CD14-positive monocyte (primary cell): Measurements from ENCODE around the gene ABCC11. TPM values are rescaled to one million over a fixed set of nuclear protein-coding genes. Genes with fewer than 3 reads are reported as not detected.

ENCODE experiments used
- DNase-seq, 3 donors: peaks; one replicate each; pipeline ENCODE4 v3.0.0-alpha.2; 2011 to 2022
- H2AFZ ChIP-seq: 2 replicates; pipeline ENCODE4 v1.6.0; 2012; ENCODE audit warnings: mild to moderate bottlenecking, low read depth, low read length, inconsistent platforms; ENCODE audit not compliant: insufficient read depth, poor library complexity, severe bottlenecking
- H3K27ac ChIP-seq, 2 donors: 1 replicate in 1 of 2; 2 replicates in 1 of 2; pipeline ENCODE4 v1.5.1; 2012 to 2013; ENCODE audit warnings: low read length in 2 of 2, control low read depth in 1 of 2, inconsistent platforms in 1 of 2, low read depth in 1 of 2, mild to moderate bottlenecking in 1 of 2
- H3K27me3 ChIP-seq, 2 donors: one replicate each; pipeline versions ENCODE4 v1.6.0 to v1.6.1; 2011 to 2013; ENCODE audit warnings: low read length in 2 of 2; ENCODE audit not compliant: control insufficient read depth in 2 of 2, insufficient read depth in 2 of 2
- H3K36me3 ChIP-seq, 2 donors: replicated peaks in 1 of 2; 1 replicate in 1 of 2; 2 replicates in 1 of 2; pipeline versions ENCODE4 v1.5.1 to v1.6.1; 2012 to 2013; ENCODE audit warnings: low read length in 2 of 2, control low read depth in 1 of 2, inconsistent platforms in 1 of 2, mild to moderate bottlenecking in 1 of 2; ENCODE audit not compliant: insufficient read depth in 2 of 2, control insufficient read depth in 1 of 2
- H3K4me1 ChIP-seq, 2 donors: 1 replicate in 1 of 2; 2 replicates in 1 of 2; pipeline versions ENCODE4 v1.5.1 to v1.6.1; 2012 to 2013; ENCODE audit warnings: low read length in 2 of 2, control low read depth in 1 of 2, inconsistent platforms in 1 of 2, mild to moderate bottlenecking in 1 of 2, moderate library complexity in 1 of 2; ENCODE audit not compliant: insufficient read depth in 2 of 2, control insufficient read depth in 1 of 2
- H3K4me2 ChIP-seq: replicated peaks from 2 replicates; pipeline ENCODE3; 2012; ENCODE audit warnings: low read length, moderate library complexity, mild to moderate bottlenecking; ENCODE audit not compliant: poor library complexity, severe bottlenecking; ENCODE audit errors: extremely low read depth
- H3K4me3 ChIP-seq, 3 experiments: fragments of 200-600 bp in 1 of 3; sonication (generic) in 1 of 3; replicated peaks in 1 of 3; 1 replicate in 2 of 3; 2 replicates in 1 of 3; pipeline ENCODE4 v1.5.1; 2011 to 2013; ENCODE audit warnings: low read length in 3 of 3, mild to moderate bottlenecking in 3 of 3, control low read depth in 2 of 3, low read depth in 2 of 3, inconsistent platforms in 1 of 3, moderate library complexity in 1 of 3
- H3K79me2 ChIP-seq: 2 replicates; pipeline ENCODE4 v1.6.0; 2012; ENCODE audit warnings: mild to moderate bottlenecking, control low read depth, inconsistent platforms, low read length, moderate library complexity; ENCODE audit not compliant: insufficient read depth
- H3K9ac ChIP-seq: 2 replicates; pipeline ENCODE4 v1.6.0; 2017; ENCODE audit warnings: low read length, mild to moderate bottlenecking; ENCODE audit not compliant: insufficient read depth, poor library complexity, severe bottlenecking
- H3K9me3 ChIP-seq, 2 donors: replicated peaks in 1 of 2; 1 replicate in 1 of 2; 2 replicates in 1 of 2; pipeline versions ENCODE4 v1.5.1 to v1.6.1; 2012 to 2013; ENCODE audit warnings: low read length in 2 of 2, control low read depth in 1 of 2; ENCODE audit not compliant: control insufficient read depth in 1 of 2, insufficient read depth in 1 of 2
- H4K20me1 ChIP-seq: 2 replicates; pipeline ENCODE4 v1.6.0; 2012; ENCODE audit warnings: mild to moderate bottlenecking, low read length, control low read depth, moderate library complexity; ENCODE audit not compliant: insufficient read depth
- H3K27ac Mint-ChIP-seq, 7 donors: one replicate each; pipeline ENCODE4 v1.8.0; 2020; ENCODE audit warnings: mild to moderate bottlenecking in 7 of 7, mixed read lengths in 7 of 7, moderate library complexity in 6 of 7, inconsistent platforms in 2 of 7
- H3K27me3 Mint-ChIP-seq, 3 donors: one replicate each; pipeline ENCODE4 v1.8.0; 2021 to 2022; ENCODE audit warnings: low read depth in 3 of 3, mild to moderate bottlenecking in 3 of 3, mixed read lengths in 3 of 3, moderate library complexity in 3 of 3, inconsistent platforms in 1 of 3
- H3K36me3 Mint-ChIP-seq, 2 donors: one replicate each; pipeline ENCODE4 v1.8.0; 2020; ENCODE audit warnings: mixed read lengths in 2 of 2, inconsistent platforms in 1 of 2, mild to moderate bottlenecking in 1 of 2
- H3K4me1 Mint-ChIP-seq: one replicate; pipeline ENCODE4 v1.8.0; 2020; ENCODE audit warnings: mild to moderate bottlenecking, mixed read lengths
- H3K4me3 Mint-ChIP-seq, 2 donors: one replicate each; pipeline ENCODE4 v1.8.0; 2020; ENCODE audit warnings: mild to moderate bottlenecking in 2 of 2, mixed read lengths in 2 of 2, moderate library complexity in 1 of 2
- H3K9me3 Mint-ChIP-seq, 7 donors: one replicate each; pipeline ENCODE4 v1.8.0; 2020 to 2022; ENCODE audit warnings: mixed read lengths in 7 of 7, mild to moderate bottlenecking in 6 of 7, moderate library complexity in 6 of 7, inconsistent platforms in 2 of 7
- CTCF ChIP-seq: fragments of 200-600 bp; IDR thresholded peaks from one replicate; pipeline ENCODE4 v1.8.0; 2022; ENCODE audit warnings: antibody characterized with exemption, mild to moderate bottlenecking
- WGBS: methylation state at CpG from one replicate; pipeline ENCODE4 v1.1.5; 2013; ENCODE audit warnings: missing lambda C conversion rate; ENCODE audit not compliant: insufficient coverage; 5-methylcytosine and 5-hydroxymethylcytosine counted together
- intact Hi-C, 2 donors: fragments of 100-400 bp; cut with micrococcal nuclease; formaldehyde crosslinking; loops; one replicate each; pipeline versions ENCODE4 v1.15.0 to v1.15.1; 2023
- polyA plus RNA-seq, 3 donors: library from polyadenylated mRNA; depleted of rRNA in 1 of 3; unstranded in 2 of 3; stranded (reverse) in 1 of 3; fragments of 300-500 nt in 2 of 3; fragments of >200 nt in 1 of 3; fragmentation: Illumina TruSeq in 2 of 3; gene quantifications; 1 replicate in 2 of 3; 2 replicates in 1 of 3; pipeline ENCODE4 v1.2.3, GENCODE V29; 2012 to 2021

ABCC11 gene
- polyA plus RNA-seq, 3 donors = 0.03 TPM; not detected in 2

GRCh38 chr16:48212033-48212432, 35.3 kb downstream of the ABCC11 start:
- no peak overlapping the region for H3K4me2 ChIP-seq
- no peak overlapping the region for H3K27ac ChIP-seq
- no peak overlapping the region for H3K4me3 Mint-ChIP-seq
- no peak overlapping the region for H3K27ac Mint-ChIP-seq
- H3K27me3 ChIP-seq = no peaks in the 10 kb centered on the region
- no peaks in the 10 kb centered on the region for H4K20me1 ChIP-seq
- peaks cover 5 to 14% (median 9%) of the 10 kb centered on the region in 3 donors for H3K27me3 Mint-ChIP-seq
- H3K36me3 Mint-ChIP-seq = no peaks in the 10 kb centered on the region
- 95% methylated on average over 3 of the region's 3 CpGs for WGBS
- no peaks in the 10 kb centered on the region for H3K9me3 Mint-ChIP-seq
- intact Hi-C loops = no loop called here
- no peaks in the 10 kb centered on the region for H3K4me1 ChIP-seq
- H3K4me1 Mint-ChIP-seq = no peaks in the 10 kb centered on the region
- H2AFZ ChIP-seq = no peak overlapping the region
- H3K4me3 ChIP-seq = no peak overlapping the region
- DNase-seq = no peak
- H3K9ac ChIP-seq = no peak overlapping the region
- no peak for TF ChIP-seq CTCF
- no peaks in the 10 kb centered on the region for H3K9me3 ChIP-seq
- no peaks in the 10 kb centered on the region for H3K36me3 ChIP-seq
- H3K79me2 ChIP-seq = no peaks in the 10 kb centered on the region

GRCh38 chr16:48210747-48211146, 36.6 kb downstream of the ABCC11 start:
- no peaks in the 10 kb centered on the region for H3K79me2 ChIP-seq
- H3K4me3 Mint-ChIP-seq = no peak overlapping the region
- no peak overlapping the region for H3K27ac ChIP-seq
- intact Hi-C loops = no loop called here
- H3K36me3 Mint-ChIP-seq = no peaks in the 10 kb centered on the region
- peaks cover 9 to 15% (median 9%) of the 10 kb centered on the region in 3 donors for H3K27me3 Mint-ChIP-seq
- H3K4me2 ChIP-seq = no peak overlapping the region
- H3K4me3 ChIP-seq = no peak overlapping the region
- H3K4me1 ChIP-seq = no peaks in the 10 kb centered on the region
- TF ChIP-seq CTCF = no peak
- no peaks in the 10 kb centered on the region for H3K36me3 ChIP-seq
- H3K27me3 ChIP-seq = no peaks in the 10 kb centered on the region
- H2AFZ ChIP-seq = no peak overlapping the region
- no peak overlapping the region for H3K27ac Mint-ChIP-seq
- WGBS = 95% methylated on average over 5 of the region's 6 CpGs
- H3K4me1 Mint-ChIP-seq = no peaks in the 10 kb centered on the region
- no peaks in the 10 kb centered on the region for H3K9me3 ChIP-seq
- no peak overlapping the region for H3K9ac ChIP-seq
- no peaks in the 10 kb centered on the region for H3K9me3 Mint-ChIP-seq
- no peaks in the 10 kb centered on the region for H4K20me1 ChIP-seq
- DNase-seq = no peak
